Heart right ventricle (tissue), 16 donors: ENCODE measurements around the gene GGPS1. TPM values are rescaled to one million over a fixed set of nuclear protein-coding genes. Genes with fewer than 3 reads are reported as not detected.
A peak's percentile ranks its signal among the peaks of the same experiment; 100 is the strongest.

Experiments used
- ATAC-seq, 8 donors: fragments of 200-7000 bp; cut with Tn5 transposase; one replicate each; pipeline ENCODE4 v1.9.1; 2020; ENCODE audit warnings: mild to moderate bottlenecking in 8 of 8, moderate library complexity in 8 of 8, moderate number of reproducible peaks in 1 of 8
- DNase-seq, 2 donors: peaks; one replicate each; pipeline ENCODE4 v3.0.0-alpha.2; 2020
- H3K27ac ChIP-seq, 10 donors: fragments of 200-600 bp; sonication (generic) in 2 of 10; one replicate each; pipeline versions ENCODE4 v1.5.0 to v1.8.0; 2020 to 2022; ENCODE audit warnings: mild to moderate bottlenecking in 3 of 10
- H3K27me3 ChIP-seq, 7 donors: fragments of 200-600 bp; one replicate each; pipeline ENCODE4 v1.8.0; 2021 to 2022; ENCODE audit warnings: mild to moderate bottlenecking in 2 of 7
- H3K36me3 ChIP-seq, 9 donors: fragments of 200-600 bp; sonication (generic) in 1 of 9; one replicate each; pipeline versions ENCODE4 v1.5.0 to v1.8.0; 2020 to 2022; ENCODE audit warnings: mild to moderate bottlenecking in 2 of 9
- H3K4me1 ChIP-seq, 9 donors: fragments of 200-600 bp; sonication (generic) in 1 of 9; one replicate each; pipeline versions ENCODE4 v1.5.0 to v1.8.0; 2020 to 2022; ENCODE audit warnings: mild to moderate bottlenecking in 4 of 9
- H3K4me3 ChIP-seq, 10 donors: fragments of 200-600 bp; sonication (generic) in 2 of 10; one replicate each; pipeline versions ENCODE4 v1.5.0 to v1.8.0; 2020 to 2022; ENCODE audit warnings: mild to moderate bottlenecking in 7 of 10, moderate library complexity in 2 of 10
- H3K9me3 ChIP-seq, 11 donors: fragments of 200-600 bp in 10 of 11; sonication (generic) in 2 of 11; one replicate each; pipeline versions ENCODE4 v1.5.0 to v1.8.0; 2013 to 2022; ENCODE audit warnings: mild to moderate bottlenecking in 2 of 11, control low read depth in 1 of 11, moderate library complexity in 1 of 11
- CTCF ChIP-seq, 9 donors: fragments of 200-600 bp; sonication (generic) in 2 of 9; IDR thresholded peaks; one replicate each; pipeline versions ENCODE4 v1.5.0 to v1.8.0; 2021 to 2022; ENCODE audit warnings: antibody characterized with exemption in 9 of 9, mild to moderate bottlenecking in 5 of 9, moderate library complexity in 1 of 9
- WGBS, 2 donors: extraction: QIAGEN DNeasy Blood & Tissue Kit; methylation state at CpG; one replicate each; pipeline ENCODE4 v1.1.7; 2013; ENCODE audit warnings: inconsistent platforms in 1 of 2; 5-methylcytosine and 5-hydroxymethylcytosine counted together
- intact Hi-C, 10 donors: fragments of 100-400 bp; cut with DNase I; formaldehyde crosslinking; loops; one replicate each; pipeline versions ENCODE4 v1.11.1 to v1.14.2; 2022
- polyA plus RNA-seq, 2 donors: library from polyadenylated mRNA; stranded (reverse); fragments of 200-250 nt; gene quantifications; one replicate each; pipeline ENCODE4 v1.2.3, GENCODE V29; 2013
- total RNA-seq, 10 donors: library from RNA; stranded (reverse); fragmentation: NEBNext Ultra II Directional in 3 of 10; extraction: Animal tissue kit (Norgen Biotek cat#: 25700) in 3 of 10; gene quantifications; one replicate each; pipeline versions ENCODE4 v1.2.1 to v1.2.4, GENCODE V29; 2021 to 2023
- donor health status: Arrhythmogenic right ventricular cardiomyopathy.
- donor health status: ischemic (EF 13 %, LVEDD 7.1; RV severe dilation, severe dysfunction).
- donor health status: healthy with polysubstance abuse.
- donor health status: DM: no; HTN: yes; CAD: no.
- donor health status: DM: no; HTN: no; CAD: no.
- donor health status: ischemic (EF 25% LVEDD 6.9; RV normal size, moderate dysfunction).
- donor health status: ischemic (EF 25% LVEDD 5.7; RV mildly dilated, moderate dysfunction).
- donor health status: healthy.
- donor health status: DM: yes; HTN: yes; CAD: no.
- donor health status: Ischemic cardiomyopathy.
- donor health status: ischemic (EF 35%, LVEDD 5.7; RV mildly dilated, moderate dysfunction).
- donor health status: nonischemic (EF 11% LVEDD 7.7; RV severe dilation, severe dysfunction).
- donor health status: DM: yes; HTN: yes; CAD: no.
- donor health status: PGD.
- donor health status: ischemic (EF 29% LVEDD 5.4; RV normal size, mild dysfunction).
- donor health status: nonischemic (EF 23%, LVEDD 6.1; RV moderate dilation, normal function).

The GGPS1 gene
- total and polyA plus RNA-seq, 12 donors, result 21.0 to 40.0 (median 33.9) TPM

GRCh38 chr1:235320521-235321179, 7.7 kb upstream of the GGPS1 start:
- Histone ChIP-seq H3K9me3 (no peaks in the 10 kb centered on the region), H3K36me3 (peaks cover 0 to 36% (median 0%) of the 10 kb centered on the region in 9 donors), H3K27ac (no peak overlapping the region), H3K4me1 (peaks cover 0 to 69% (median 42%) of the 10 kb centered on the region in 9 donors), H3K27me3 (no peaks in the 10 kb centered on the region), H3K4me3 (no peak overlapping the region)
- intact Hi-C loops, result loop anchor here in 2 of 10 donors (5.0 to 10.0 kb wide), 2 partner anchors 56 to 63 kb away; no protein-coding TSS in a partner anchor
- no peak for TF ChIP-seq CTCF (IDR thresholded peaks at IDR 0.05)
- 64 to 70% methylated on average over 6 of the region's 6 CpGs for WGBS, 2 donors
- DNase-seq (no peak), ATAC-seq (peak in 1 of 8 donors; percentile 18)

GRCh38 chr1:235324296-235324695, 4.1 kb upstream of the GGPS1 start:
- Histone ChIP-seq H3K9me3 (no peaks in the 10 kb centered on the region), H3K36me3 (peaks cover 0 to 30% (median 0%) of the 10 kb centered on the region in 9 donors), H3K27ac (no peak overlapping the region), H3K27me3 (no peaks in the 10 kb centered on the region), H3K4me3 (no peak overlapping the region), H3K4me1 (peaks cover 0 to 61% (median 46%) of the 10 kb centered on the region in 9 donors)
- intact Hi-C loops, result loop anchor here in 2 of 10 donors (5.0 to 10.0 kb wide), 2 partner anchors 59 to 67 kb away; no protein-coding TSS in a partner anchor
- no peak for DNase-seq
- WGBS, 2 donors, result 90 to 93% methylated on average over 5 of the region's 5 CpGs
- no peak for ATAC-seq
- no peak for TF ChIP-seq CTCF (IDR thresholded peaks at IDR 0.05)

- TF ChIP-seq CTCF (IDR thresholded peaks at IDR 0.05), result no peak
- Histone ChIP-seq H3K27ac (peak overlapping the region in 1 of 10 donors; percentile 99), H3K4me1 (peaks cover 0 to 67% (median 55%) of the 10 kb centered on the region in 9 donors), H3K27me3 (no peaks in the 10 kb centered on the region), H3K36me3 (peaks cover 0 to 22% (median 0%) of the 10 kb centered on the region in 9 donors), H3K4me3 (peak overlapping the region in 6 of 10 donors; percentile 81 to 96 (median 91)), H3K9me3 (no peaks in the 10 kb centered on the region)
- DNase-seq, result no peak
- 31 to 41% methylated on average over 3 of the region's 3 CpGs for WGBS, 2 donors
- ATAC-seq, result no peak
- intact Hi-C loops, result loop anchor here in 8 of 10 donors (5.0 to 10.0 kb wide), 6 partner anchors 42 to 92 kb away; partner anchors contain the start of gene TBCE (in 2 of the 8)
Observed at GRCh38 chr1:235325139-235325538, 3.2 kb upstream of the GGPS1 start.

GRCh38 chr1:235325854-235326253, 2.5 kb upstream of the GGPS1 start:
- WGBS, 2 donors, result 21 to 27% methylated on average over 2 of the region's 2 CpGs
- Histone ChIP-seq H3K27me3 (no peaks in the 10 kb centered on the region), H3K4me3 (peak overlapping the region in 6 of 10 donors; percentile 81 to 96 (median 91)), H3K27ac (peak overlapping the region in 3 of 10 donors; percentile 95 to 99 (median 98)), H3K9me3 (no peaks in the 10 kb centered on the region), H3K4me1 (peaks cover 0 to 67% (median 56%) of the 10 kb centered on the region in 9 donors), H3K36me3 (peaks cover 0 to 15% (median 0%) of the 10 kb centered on the region in 9 donors)
- no peak for TF ChIP-seq CTCF (IDR thresholded peaks at IDR 0.05)
- intact Hi-C loops, result loop anchor here in 8 of 10 donors (5.0 to 10.0 kb wide), 6 partner anchors 41 to 91 kb away; partner anchors contain the start of gene TBCE (in 2 of the 8)
- DNase-seq (no peak), ATAC-seq (no peak)
